Right hindlimb (tissue), 1 donor: ENCODE measurements around the gene MACROD2.

Experiments used
- DNase-seq: peaks from one replicate; pipeline ENCODE4 v3.0.0-alpha.2; 2018

MACROD2 gene

DNA sequence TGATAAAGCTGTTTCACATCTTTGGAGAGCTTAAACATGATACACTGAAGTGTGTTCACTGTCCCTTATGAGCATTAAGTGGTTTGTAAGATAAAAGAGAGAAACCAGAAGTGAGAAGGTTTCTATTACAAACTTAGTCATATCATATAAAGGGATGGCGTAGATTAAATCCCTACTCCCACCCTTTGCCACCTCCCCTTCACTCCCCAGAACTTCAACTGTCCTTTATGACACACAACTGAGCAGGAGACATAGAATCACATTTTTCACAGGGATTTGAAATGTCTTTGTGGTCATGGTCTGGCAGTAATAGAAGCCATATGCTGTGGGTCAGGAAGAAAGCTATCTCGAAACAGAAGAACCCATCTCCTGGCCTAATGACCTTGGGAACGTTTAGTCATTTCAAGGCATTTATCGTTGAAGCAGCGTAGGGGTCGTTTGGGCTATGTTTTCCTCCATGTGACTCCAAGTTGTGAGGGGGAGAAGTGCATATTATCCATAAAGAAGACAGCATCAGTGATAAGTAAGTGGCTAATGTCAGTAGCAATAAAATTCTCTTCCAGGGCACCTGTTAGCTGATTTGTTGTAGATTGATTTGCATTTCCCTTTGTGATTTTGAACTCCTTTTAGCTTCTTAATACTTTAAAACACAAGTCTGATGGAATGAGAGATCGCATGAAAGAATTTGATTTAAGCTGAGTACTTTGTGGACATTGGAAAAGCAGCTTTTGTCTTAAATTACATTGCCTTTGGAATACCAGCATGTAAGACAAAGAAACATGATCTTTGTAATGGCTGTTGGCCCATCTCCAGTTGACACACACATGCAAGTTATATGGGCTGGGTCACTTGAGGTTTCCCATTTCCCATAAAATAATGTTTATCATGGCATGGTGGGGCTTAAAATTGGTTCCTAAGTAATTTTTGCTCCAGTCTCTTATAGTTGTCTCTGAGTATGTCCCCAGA is 843.6 kb downstream of the MACROD2 start:
- DNase-seq, result peak; percentile 25

DNA sequence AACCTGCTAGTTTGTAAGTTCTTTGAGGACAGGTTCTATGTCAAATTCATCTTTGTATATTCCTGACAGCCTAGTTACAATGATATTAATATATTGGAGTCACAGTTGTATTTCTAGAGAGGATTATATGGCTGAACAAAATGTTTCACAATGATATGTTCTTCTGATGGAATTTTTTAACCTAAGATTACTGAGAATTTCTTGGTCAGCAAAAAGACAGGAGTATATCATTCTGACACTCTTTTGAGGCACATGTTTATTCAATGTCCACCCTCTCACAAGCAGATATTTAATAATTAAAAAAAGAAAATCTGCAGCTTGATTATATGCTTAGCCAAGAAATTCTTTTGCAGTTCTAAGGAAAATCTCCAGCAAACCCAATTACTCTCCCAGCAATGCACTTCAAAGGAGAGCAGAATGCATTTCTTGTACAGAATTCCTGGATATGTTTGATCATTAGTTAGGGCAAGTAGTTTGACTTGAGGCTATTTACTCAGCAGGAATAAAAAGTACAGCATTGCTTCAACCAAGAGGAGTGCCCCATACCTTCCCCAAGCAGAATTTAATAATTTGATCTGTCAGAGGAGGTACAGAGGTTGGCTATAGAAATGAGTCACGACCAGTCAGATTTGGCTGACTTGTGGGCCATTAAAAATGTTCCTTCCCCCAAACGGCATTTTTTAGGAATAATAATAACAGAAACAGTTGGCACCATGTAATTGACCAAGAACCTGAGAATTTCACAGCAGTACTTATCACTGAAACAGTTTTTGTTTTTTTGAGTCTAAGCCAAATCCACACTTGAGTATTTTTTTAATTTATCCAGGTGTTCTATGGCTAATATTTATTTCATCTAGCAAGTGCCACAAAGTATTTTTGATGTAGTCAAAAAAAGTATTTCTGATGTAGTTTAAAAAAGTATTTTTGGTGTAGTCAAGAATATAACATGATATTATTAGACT is 850.2 kb downstream of the MACROD2 start:
- no peak for DNase-seq

DNA sequence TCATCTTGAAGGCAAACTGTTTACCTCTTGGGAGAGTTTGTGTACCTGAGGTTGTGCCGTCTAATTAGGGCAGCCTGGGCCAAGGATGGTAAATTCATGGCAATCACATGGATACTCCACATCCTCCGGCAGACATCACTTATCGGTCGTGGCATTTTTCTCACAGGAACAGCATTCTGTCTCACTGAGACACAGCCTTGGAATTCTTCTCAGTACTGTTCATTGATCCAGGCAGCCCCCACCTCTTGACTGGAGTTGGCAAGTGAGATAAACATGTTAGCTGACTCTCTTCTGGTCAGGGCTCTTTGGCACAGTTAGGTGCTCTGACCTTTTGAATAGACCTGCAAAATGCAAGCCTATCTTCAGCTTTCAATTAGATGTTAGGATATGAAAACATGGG is 853.5 kb downstream of the MACROD2 start:
- no peak for DNase-seq

DNA sequence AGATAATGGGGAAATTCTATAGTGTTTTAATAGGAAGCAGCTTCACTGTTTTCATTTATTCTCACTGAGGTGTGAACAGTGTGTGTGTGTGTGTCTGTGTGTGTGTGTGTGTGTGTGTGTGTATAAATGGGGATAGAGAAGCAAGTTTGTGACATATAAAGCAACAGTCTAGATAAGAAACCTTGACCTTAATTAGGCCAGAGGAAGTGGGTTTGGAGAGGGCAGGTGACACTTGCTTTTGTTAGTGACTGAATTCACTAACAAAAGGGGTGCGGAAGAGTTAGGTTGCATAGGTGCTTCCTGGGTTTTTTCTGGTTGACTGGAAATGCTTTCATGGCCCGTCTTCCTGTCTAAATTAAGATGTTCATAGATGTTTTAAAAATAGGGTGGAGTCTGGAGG is 857.8 kb downstream of the MACROD2 start:
- DNase-seq, result no peak

DNA sequence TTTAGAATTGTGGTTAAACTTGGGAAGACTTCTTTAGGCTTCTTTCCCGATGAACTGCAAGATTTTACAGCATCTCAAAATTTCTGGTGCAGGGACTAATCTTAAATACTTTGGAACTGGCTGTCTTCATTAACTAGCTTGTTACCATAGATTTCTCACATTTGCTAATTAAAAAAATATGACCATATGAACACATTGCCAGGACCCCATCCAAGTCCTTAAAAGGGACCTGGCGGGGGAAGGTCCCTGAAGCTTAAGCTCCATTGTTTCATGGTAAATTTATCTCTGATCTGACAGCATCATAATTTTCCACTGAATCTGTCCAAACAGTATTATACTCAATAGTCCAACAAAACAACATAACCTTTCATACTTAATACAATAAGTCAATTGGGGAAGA is 859.9 kb downstream of the MACROD2 start:
- DNase-seq, result peak; percentile 16

DNA sequence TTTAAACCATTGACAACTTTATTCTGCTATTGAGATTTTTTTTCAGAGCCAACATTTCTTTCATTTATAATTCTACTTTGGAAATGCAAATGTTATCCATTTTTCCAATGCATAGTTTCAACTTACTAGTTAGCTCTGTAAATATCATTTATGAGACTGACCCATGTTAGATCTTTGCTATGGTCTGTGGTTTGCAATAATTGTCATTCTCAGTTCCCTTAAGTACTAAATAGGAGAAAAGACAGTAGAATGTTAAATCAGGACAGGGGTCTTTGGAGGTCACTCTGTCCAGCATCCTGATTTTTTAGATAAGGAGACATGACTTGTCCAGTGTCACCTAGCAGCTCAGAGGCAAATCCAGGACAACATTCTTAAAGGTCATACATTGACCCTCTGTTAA is 864.3 kb downstream of the MACROD2 start:
- DNase-seq, result no peak

DNA sequence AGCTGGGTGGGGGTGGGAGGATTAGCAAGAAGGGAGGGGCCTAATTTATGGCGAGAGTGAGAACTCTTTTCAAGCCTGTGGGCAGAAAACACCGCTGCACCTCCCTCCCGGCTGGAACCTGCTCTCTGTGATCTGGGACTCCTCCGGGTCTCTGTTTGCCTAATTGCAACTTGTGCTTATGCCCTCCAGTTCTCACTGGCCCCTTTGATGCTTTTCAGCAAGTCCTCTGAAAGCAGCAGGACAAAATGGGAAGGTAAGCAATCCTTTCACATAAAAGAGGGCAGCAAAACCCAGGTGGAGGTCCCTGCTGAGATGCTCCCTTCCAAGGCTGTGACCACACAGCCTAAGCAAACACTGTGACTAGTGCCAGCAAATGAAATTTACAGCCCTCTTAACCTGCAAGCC is 865.1 kb downstream of the MACROD2 start:
- no peak for DNase-seq

DNA sequence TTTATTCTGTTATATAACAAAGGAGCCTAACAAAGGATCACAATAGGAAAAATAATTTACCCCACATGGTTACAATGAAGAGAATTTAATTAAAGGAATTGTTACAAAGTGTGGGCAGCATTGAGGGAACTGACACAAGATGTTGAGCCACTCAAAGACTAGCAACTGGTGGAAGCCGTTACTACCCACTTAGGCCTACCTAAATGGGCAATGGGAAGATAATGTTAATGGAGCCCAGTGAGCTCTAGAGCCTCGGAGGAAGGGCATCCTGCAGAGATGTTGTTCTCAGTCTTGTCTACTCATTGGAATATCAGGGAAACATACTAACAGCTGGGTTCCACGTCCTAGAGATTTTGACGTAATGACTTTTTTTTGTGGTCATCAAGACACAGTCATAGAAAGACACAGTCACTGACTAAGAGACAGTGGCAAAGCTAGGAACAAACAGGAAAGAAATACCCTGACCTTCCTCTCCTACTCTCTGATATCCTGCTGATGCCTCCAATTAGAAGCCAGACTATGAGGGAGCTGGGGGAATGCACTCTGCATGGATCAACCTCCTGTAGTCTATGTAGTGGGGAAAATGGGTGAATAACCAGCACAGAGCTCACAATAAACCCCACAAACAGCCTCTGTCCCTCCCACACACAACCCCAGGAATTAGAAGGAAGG is 865.8 kb downstream of the MACROD2 start:
- DNase-seq, result no peak

DNA sequence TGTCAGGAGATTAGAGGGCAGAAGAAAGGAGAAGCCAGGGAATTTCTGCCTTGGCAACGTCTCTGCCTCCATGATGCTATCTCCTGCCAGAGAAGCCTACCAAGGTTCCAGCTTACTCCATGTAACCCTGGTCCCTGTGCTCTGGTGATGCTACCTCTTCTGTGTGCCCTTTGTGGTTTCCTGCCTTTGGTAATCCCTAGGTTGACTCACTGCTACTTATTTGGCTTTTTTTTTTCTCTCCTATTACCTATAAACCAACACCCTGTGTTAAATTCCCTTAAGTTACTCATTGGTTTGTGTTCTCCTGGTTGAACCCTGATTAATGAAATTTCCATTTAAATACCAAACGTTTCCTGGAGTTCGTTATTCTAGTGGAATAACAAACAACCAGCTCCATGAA is 869.9 kb downstream of the MACROD2 start:
- no peak for DNase-seq

DNA sequence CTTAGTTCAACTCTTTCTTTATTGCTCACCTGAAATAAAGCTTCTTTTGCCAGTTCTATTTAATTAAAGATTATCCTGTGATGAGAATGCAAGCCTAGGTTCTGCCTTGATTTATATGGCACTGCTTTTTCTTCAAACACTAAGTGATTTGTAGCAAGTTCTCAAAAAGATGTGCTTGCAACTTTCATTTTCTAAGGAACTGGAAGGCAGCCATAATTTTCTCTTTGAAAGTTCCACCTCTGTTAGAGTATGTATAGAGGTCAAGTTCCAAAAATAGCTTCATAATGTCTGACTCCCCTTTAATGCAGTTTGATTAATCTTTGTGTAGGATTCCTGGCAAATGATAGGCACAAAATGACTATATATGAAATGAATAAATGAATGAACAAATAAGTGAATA is 870.4 kb downstream of the MACROD2 start:
- DNase-seq, result no peak

DNA sequence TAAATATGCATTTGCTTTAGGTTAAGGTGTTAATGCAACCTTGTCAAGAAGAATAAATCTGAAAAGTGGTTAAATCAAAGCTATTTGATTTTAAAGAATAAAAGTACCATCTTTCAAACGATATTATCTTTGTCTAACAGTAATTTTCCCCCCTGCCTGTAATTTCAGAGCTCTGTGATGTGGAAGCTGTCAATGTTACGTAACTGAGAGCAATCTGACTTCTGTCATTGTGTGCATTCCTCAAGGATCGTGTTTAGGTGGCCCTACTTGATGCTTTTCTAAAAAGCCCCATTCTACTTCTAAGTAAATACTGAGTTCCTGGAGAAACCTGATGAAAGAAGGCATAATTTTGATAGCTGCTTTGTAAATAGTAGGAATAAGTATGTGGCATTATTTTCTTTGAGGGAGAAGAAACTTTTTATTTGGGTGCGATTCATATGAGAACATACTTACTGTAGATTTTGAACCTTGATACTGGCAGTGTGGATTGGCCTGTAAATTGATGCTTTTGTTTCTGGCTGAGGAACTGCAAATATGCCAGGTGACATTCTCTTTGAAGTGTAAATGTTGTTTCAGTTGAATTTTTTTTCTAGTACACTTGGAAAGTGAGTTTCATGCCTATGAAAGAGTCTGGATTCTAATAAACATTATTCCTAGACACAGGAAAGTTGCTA is 871.7 kb downstream of the MACROD2 start:
- DNase-seq, result no peak

DNA sequence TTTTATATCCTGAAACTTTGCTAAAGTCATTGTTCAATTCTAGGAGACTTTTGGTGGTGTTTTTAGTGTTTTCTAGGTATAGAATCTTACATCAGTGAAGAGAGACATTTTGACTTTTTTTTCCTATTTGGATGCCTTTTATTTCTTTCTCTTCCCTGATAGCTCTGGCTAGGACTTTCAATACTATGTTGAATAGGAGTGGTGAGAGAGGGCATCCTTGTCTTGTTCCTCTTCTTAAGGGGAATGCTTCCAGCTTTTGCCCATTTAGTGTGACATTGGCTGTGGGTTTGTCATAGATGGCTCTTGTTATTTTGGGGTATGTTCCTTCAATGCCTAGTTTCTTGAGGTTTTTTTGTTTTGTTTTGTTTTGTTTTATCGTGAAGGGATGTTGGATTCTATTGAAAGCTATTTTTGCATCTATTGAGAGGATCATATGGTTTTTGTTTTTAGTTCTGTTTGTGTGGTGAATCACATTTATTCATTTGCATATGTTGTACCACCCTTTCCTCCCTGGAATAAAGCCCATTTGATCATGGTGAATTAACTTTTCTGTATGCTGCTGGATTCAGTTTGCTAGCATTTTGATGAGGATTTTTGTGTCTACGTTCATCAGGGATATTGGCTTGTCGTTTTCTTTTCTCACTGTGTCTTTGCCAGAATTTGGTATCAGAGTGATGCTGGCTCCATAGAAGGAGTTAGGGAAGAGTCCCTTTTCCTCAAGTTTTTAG is 882.1 kb downstream of the MACROD2 start:
- DNase-seq, result no peak

DNA sequence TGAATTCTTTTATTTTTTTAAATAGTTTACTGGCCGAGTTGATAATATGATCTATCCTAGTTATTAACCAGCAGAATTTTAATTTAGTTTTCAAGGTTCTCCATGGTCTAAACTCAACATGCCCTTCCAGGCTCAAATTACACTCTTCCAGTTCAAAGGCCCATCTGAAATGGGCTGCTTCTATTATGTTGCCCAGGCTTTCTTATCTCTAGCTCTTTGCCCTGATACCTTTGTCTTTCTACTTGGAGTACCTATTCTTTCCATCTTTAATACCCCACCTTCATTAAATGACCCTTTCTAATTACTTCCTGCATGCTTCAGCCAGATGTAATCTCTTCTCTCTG is 883.3 kb downstream of the MACROD2 start:
- no peak for DNase-seq

DNA sequence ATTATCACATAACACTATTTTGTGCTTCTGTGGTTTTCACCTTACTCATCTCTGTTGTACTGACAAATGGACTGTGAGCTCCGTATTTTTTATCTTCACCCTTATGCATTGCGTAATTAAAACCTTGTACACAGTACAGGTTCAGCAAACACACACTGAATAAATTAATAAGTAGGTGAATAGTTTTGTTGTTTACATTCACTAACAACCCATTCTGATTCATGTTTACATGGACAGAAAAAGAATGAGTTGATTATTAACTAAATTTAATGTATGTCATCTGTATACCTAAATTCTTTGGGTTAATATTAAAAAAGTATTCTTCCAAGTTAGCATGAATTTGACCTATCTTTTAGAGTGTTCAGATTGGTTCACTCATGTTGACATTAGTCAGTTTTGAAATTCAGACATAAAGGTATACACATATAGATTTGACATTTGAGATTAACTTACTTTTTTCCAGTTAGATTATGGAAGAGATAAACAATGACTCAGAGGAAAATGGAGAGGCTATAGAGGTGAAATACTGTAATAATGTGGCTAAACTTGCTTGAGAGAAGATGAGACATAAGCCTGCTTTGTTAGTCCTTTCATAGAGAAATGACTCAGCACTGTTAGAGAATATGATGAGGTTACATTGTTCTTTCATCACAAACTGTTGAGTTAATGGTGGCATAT is 883.8 kb downstream of the MACROD2 start:
- no peak for DNase-seq

DNA sequence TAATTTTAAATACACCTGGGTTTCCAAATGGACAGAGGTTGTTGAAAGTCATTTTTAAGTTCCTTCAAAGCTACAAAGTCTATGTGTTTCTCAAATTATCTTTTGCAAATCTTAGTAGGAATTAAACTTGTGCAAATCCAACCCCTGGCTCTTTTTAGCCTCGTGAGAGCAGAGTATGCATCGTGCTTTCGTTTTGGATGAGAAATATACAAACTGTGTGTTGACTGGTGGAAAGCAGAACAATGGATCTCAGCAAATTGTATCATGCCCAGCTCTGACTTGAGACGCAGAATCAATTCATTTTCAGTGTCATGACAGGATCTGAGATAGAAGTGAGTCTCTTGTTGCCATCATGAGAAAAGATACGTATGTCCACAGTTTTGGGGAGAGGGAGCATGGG is 884.5 kb downstream of the MACROD2 start:
- DNase-seq, result no peak

DNA sequence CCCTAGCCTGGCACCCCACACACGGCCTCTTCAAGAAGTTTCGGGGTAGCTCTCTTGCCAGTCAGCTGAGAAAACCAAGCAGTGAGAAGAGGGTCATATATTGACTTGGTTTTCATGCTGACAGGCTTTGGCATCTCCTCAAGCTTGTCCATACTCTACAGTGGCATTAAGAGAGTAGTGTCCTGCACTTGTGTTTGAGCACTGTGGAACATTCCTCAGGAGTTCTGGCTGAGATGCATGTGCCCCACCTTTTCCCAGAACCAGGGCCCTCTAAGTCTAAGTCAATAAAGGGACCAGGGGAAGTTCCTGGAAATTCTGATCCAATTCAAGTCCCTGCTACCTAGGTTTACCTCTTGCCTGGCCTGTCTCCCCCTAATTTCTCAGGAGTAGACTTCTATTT is 886.2 kb downstream of the MACROD2 start:
- no peak for DNase-seq

DNA sequence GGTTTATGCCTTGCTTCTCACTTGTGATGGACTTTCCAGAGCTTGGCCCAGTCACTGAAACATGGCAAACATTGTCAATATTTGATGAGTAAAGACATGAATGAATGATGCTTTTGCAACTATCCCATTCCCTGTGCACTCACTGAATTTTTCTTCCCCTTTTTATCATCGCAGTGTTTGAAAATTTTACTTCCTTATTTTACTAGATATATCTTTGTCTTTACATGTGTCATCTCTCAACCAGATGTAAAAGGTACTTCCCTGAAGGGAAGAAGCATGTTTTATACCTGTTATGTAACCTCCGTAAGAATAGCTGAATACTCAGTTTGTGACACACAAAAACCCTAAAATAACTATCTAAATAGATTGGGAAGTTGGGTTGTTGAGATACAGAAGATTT is 886.8 kb downstream of the MACROD2 start:
- DNase-seq, result no peak

DNA sequence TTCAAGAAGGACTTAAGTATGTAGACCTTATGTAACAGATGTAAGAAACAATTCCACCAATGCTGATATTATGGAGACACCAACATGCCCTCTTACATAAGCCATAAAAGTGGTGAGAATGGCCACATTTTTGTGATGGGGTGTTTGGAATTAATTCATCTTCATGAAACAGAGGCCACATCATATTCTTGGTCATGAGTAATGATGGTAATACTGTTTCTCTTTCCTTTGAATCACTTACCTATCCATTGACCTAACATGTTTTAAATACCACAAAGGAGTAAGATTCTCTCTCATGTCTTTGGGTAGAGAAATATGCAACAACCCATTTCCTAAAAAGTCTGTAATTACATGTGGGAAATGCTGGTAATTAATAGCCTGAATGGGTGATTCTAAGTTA is 887.5 kb downstream of the MACROD2 start:
- DNase-seq, result no peak

DNA sequence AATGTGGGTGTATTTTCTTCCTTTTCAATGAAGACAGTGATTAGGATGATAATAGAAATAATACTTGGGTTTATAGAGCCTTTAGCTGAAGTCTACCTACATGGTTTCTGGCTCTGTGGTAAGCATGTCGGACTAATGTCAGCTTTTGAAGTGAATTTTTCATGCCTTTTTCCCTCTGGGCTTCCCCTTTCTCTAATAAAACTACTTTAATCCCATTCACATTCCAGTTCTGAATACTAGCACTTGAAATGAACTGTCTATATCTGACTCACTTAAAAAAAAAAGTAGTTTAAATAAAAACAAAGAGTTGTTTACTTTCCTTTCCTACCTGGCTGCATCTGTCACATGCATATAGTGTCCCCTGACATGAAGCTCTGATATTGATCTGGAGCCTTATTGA is 888.0 kb downstream of the MACROD2 start:
- no peak for DNase-seq

DNA sequence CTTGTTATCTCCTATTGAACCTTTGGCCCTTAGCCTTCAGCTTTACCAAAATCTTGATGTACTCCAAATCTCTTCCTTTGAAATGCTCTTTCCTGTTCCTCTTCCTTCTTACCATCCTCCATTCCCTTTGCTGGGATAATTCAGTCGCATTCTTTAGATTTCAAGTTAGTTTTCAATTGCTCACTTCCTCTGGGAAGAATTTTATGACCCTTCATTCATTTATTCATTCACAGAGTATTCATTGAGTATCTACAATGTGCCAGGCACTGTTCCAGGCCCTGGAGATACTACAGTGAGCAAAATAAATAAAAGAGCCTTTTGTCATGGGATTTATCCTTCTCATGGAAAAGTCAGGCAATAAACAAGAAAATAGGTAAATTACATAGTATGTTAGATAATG is 890.3 kb downstream of the MACROD2 start:
- DNase-seq, result no peak

DNA sequence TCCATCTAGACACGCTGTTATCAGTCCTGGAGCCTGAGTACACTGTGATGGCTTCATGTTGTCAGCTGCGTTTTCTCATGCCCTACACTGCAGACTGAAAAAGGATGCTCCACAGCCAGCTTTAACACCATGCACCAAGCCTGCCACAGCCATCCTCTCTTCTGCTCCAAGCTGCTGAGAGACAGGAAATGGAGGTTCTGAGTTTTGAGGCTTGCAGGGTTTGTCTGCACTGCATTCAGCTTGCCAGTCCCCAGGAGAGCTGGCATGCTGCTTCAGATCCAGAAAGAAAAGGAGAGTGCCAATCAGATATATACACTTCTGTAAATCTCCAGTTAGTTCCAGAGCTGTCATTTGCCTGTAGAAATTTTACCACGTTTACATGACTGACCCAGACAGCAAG is 892.8 kb downstream of the MACROD2 start:
- no peak for DNase-seq
